OCI-LY1 (cell line): ENCODE data around the gene ACTN4.

Experiments
- CTCF ChIP-seq: fragments of 200-600 bp; sonication (generic), shearing (Covaris generic); IDR thresholded peaks from 2 replicates; pipeline ENCODE4 v1.5.1; 2017; ENCODE audit warnings: mild to moderate bottlenecking, antibody characterized with exemption, low read length, moderate library complexity, mixed read lengths
- EZH2 ChIP-seq: fragments of 200-600 bp; sonication (generic), shearing (Covaris generic); IDR thresholded peaks from 2 replicates; pipeline ENCODE4 v1.8.0; 2017; ENCODE audit warnings: borderline replicate concordance, mixed run types, mild to moderate bottlenecking, antibody characterized with exemption, low read length, moderate library complexity, mixed read lengths

GRCh38 chr19:38665219-38665931 is 17.9 kb downstream of the ACTN4 start:
- TF ChIP-seq EZH2, result no peak
- TF ChIP-seq CTCF, result no peak
